NCI-H82 treated with DMSO at 0.1 percent for 48 hours (cell line): ENCODE measurements around the gene GRID2.

Experiments used
- DNase-seq: peaks from one replicate; lab custom pipeline; 2025; ENCODE audit not compliant: unreplicated experiment; lab: John Stamatoyannopoulos, UW

GRID2 gene

DNA sequence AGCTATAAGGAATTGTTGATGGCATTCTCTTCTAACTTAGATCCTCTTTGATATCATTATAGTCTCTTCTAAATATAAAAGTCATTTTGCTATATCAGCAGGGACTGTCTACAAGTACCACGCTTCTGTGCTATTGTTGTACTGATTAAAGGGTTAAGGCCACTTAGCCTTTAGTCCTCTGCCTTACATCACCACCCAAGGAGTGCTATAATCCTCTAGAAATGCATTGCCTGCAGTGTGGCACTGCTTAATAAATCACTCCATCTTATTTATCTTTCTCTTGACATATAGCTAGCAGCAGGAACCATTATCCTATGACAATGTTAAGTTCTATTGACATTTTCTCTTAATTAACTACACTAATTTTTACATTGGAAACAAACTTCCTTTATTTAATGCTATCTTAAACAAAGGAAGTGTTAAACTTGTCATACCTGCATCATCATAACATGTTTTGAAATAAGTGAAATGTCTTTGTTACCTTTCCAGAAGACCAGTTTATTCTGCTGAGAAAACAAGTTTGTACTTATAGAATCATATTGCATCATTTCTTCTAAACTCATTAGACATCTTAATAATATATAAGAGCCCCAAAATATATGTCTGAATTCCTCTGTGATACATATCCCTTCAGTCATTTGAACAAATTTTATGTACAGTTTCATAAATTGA, 1163.9 kb downstream of the GRID2 start:
- peak; percentile 49 for DNase-seq

DNA sequence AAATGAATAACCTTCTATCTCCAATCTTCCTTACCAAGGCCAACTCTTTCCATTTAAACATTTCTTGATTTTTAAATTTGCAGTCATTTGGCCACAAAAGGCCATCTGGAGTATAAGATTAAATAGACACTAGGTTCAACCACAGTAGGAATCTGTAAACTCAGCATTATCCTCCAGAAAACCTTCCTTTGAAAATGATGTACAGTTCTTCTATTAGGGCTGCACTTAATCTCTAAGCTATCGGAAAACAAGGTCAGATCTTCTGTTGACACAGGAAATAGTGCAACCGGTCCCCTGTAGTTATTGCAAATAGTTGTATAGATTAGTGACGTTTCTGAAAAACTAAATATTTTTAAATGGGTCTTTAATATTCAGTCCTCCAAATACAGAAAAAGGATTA, 1165.8 kb downstream of the GRID2 start:
- DNase-seq = no peak

DNA sequence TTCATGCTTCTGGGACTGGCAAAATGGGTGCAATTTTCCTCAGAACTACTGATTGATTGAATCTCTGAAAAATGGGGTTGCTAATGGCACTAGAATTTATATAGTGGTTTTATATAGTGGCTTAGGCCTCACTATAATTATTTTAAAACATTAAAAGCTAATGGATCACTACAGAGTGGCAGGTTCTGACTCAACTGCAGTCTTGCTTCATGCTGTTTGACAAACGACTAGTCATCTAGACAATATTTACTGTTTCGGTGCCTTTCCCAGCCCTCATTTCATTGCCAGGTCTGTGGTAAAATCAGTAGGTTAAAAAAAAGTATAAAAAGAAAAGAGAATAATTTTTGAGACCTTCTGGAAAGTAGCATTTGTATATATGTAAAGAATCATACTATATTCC, 1172.0 kb downstream of the GRID2 start:
- no peak for DNase-seq

DNA sequence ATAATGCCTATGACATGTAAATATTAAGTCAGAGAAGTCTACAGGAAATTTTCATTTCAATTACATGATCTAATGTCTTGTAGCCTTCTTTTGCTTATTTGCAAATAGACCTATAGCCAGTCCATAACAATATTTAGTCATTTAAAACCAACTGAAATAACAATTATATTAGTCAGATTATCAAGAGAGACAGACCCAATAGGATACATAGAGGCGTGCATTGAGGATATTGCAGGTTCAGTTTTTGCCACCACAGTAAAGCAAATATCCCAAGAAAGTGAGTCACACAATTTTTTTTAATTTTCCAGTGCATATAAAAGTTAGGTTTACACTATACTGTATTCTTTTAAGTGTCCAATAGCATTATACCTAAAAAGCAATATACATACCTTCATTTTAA, 1175.0 kb downstream of the GRID2 start:
- no peak for DNase-seq

DNA sequence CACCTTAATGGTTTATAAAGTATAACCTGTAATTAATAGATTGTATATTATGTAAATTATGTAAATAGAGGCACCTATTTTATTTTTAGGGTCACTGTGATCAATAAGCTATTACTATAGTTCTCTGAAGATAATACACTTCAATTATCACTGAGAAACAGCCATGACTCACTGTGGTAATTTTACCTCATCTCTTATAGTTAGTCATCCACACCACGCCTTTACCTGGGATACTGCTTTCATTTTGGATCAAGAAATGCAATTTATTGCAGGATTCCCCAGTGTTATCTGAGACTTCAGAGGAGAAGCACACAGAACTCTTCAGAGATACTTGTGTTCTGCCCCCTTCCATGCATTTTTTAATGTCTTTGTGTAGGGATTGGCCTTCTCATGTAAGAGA, 1176.7 kb downstream of the GRID2 start:
- DNase-seq = no peak

DNA sequence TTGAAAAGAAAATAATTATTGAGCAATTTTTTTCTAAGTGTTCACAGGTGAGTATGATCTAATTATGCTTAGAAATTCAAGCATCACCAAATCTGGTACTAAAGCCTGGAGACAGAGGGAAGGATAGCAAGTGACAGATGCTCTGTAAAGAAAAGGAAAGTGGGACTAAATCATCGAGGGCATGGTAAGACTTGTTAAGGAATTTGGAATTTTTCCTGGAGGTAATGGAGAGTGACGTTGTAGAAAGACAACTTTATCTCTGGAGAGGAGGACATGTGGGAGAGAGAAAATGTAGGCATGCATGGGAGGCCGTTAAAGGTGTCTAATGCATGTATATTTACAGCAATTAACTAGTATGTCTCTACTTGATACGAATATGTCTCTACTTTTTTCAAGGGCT, 1191.6 kb downstream of the GRID2 start:
- no peak for DNase-seq

GRCh38 chr4:93501244-93501643, 1197.5 kb downstream of the GRID2 start:
- DNase-seq = no peak

GRCh38 chr4:93501946-93502345, 1198.2 kb downstream of the GRID2 start:
- DNase-seq = no peak

DNA sequence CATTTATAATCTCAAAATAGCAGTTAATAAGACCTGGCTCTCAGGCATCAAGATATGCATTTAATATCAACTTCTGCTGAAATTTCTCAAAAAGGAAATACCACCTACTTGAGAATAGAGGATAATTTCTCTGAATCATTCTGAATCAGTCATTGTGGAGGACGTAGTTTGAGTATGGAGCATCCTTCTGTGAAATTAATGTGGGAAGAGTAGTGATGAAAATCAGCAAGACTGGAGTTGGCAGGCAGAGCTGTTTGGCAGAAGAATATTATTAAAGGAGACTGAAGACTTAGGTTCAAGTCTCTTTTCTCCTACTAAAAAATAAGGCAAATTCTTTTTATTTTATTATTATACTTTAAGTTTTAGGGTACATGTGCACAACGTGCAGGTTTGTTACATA, 1199.2 kb downstream of the GRID2 start:
- no peak for DNase-seq

- DNase-seq = no peak
Observed at GRCh38 chr4:93513851-93514250, 1210.1 kb downstream of the GRID2 start.

GRCh38 chr4:93515208-93515607, 1211.4 kb downstream of the GRID2 start:
- no peak for DNase-seq

DNA sequence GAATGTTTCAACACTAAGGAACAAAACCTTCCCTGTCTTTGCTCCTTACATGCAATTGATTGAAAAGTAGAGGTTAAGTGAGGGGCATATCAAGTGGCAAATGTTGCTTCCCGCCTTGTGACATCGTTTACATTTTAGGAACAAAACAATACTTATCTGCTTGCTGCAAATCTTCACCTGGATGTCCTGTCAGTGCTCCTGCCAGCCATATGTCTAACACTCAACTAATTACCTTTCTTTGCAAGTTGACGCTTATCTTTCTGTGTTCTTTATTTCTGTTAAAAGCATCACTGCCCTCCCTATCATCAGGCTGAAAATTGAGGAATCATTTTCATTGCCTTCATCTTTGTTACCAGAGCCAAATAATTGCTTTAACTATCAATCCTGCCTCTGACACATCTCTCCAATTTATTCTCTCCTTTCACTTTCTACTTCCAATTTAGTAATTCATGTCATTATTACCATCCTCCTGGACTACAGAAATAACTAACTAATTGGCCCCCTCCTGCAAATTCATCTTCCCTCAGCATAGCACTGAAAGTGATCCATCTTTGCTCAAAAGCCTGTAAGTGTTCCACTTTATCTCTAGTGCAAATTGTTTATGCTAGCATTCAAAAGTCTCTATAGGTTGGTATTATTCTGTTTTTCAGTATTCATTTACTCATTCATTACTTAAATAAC, 1226.1 kb downstream of the GRID2 start:
- DNase-seq = no peak

- DNase-seq = no peak
Observed at GRCh38 chr4:93532234-93532633, 1228.5 kb downstream of the GRID2 start.

GRCh38 chr4:93540562-93540961, 1236.8 kb downstream of the GRID2 start:
- no peak for DNase-seq

DNA sequence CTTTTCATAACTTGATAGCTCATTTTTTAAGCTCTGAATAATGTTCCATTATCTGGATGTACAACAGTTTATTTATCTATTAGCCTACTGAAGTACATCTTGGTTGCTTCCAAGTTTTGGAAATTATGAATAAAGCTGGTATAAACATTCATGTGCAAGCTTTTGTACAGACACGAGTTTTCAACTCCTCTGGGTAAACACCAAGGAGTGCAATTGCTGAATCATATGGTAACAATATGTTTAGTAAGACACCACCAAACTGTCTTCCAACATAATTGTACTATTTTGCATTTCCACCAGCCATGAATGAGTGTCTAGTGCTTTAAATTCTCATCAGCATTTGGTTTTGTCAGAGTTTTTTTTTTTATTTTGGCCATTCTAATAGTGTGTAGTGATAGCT, 1258.1 kb downstream of the GRID2 start:
- DNase-seq = no peak

- DNase-seq = no peak
Observed at GRCh38 chr4:93568758-93569157, 1265.0 kb downstream of the GRID2 start.

DNA sequence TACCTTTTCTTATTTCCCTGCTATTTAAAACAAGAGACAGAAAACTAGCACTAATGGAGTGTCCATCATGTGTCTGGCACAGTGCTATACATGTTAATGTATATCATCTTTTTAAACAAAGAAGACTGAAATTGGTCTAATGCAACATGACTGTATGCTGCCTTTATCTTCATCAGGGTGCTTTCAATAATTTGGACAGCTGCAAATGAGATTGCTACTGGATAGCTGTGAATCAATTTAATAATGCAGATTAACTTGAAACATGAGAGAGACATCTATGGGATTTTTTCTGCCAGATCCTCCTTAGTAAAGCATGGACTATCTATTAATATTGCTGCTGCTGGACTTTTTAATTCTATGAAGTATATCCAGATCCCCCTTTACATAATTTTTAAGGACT, 1269.5 kb downstream of the GRID2 start:
- DNase-seq = no peak

DNA sequence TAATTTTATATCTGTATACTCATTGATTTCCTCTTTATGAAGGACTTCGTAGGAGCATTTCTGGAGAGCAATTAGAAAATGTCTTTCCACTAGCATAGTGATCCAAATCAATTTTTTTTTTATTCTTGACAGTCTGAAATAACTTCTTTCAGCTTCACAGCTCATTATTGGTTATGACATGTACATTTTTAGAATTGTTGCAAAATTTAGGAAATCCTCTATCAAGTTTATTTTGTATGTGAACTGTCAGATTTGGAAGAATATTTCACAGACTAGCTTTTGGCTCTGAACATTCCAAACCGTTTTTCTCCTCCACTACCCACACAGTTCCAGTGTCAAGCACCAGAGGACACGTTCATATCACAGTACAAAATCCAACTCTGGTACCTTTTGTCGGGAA, 1275.2 kb downstream of the GRID2 start:
- DNase-seq = no peak

GRCh38 chr4:93605163-93605562, 1301.4 kb downstream of the GRID2 start:
- DNase-seq = no peak

GRCh38 chr4:93617606-93618005, 1313.8 kb downstream of the GRID2 start:
- no peak for DNase-seq

GRCh38 chr4:93633721-93634120, 1330.0 kb downstream of the GRID2 start:
- DNase-seq = no peak

DNA sequence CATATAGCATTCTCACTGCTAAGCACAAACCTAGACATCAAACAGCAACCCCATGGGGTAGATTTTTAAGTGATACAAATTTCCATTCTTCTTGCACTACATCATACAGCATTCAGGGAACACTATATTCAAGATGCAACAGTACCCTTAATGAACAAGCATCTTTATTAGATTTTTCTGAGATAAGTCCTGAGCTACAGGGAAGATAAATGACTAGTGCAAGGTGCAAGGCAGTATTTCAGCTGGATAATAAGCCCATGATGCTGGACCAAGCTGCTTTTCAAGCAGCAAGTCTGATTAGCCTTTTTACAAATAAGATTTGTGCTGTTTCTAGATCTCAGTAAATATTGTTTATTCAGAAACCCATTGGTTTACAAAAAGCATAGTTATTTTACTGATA, 1332.2 kb downstream of the GRID2 start:
- DNase-seq = no peak

- no peak for DNase-seq
Observed at GRCh38 chr4:93645120-93645519, 1341.4 kb downstream of the GRID2 start.
